ENCODE measurements around the gene HAVCR2.

GRCh38 chr5:157121709-157122108, 12.9 kb upstream of the HAVCR2 start:
- no peak for TF ChIP-seq CTCF (conservative IDR thresholded peaks at IDR 0.05; ENCODE audit: low read depth in 2 of 2)
- TF ChIP-seq EZH2phosphoT487 (IDR thresholded peaks at IDR 0.05; ENCODE audit: unreplicated experiment), result no peak
- TF ChIP-seq EZH2 (IDR thresholded peaks at IDR 0.05; ENCODE audit: low read depth, unreplicated experiment), result no peak
- no peak for TF ChIP-seq POLR2AphosphoS5 (IDR thresholded peaks at IDR 0.05; ENCODE audit: low read depth)
- no peak for TF ChIP-seq ETS1 (IDR thresholded peaks at IDR 0.05)

Data from GM23338 (cell line).